A549 (cell line): Measurements from ENCODE around the gene LILRA1.

Source experiments
- CEBPB ChIP-seq, 2 experiments: fragments of >200 bp in 1 of 2; sonication (Bioruptor Twin) in 1 of 2; formaldehyde crosslinking in 1 of 2; IDR thresholded peaks; 2 replicates each; pipeline ENCODE4 v1.6.1; 2012 to 2016
- CHD2 ChIP-seq: fragments of 150-350 bp; IDR thresholded peaks from 2 replicates; pipeline ENCODE4 v1.6.1; 2014; ENCODE audit warnings: low read length; ENCODE audit not compliant: partially characterized antibody
- KDM5A ChIP-seq: fragments of 200-600 bp; sonication (generic); IDR thresholded peaks from 2 replicates; pipeline ENCODE4 v1.6.1; 2016; ENCODE audit warnings: antibody characterized with exemption, mild to moderate bottlenecking
- MAZ ChIP-seq: fragments of 150-350 bp; IDR thresholded peaks from 2 replicates; pipeline ENCODE4 v1.6.1; 2014; ENCODE audit warnings: antibody characterized with exemption, low read depth, low read length, borderline replicate concordance
- POLR2A ChIP-seq: IDR thresholded peaks from 2 replicates; pipeline ENCODE4 v1.6.1; 2012; ENCODE audit warnings: mild to moderate bottlenecking, low read length
- RFX5 ChIP-seq: fragments of 450-650 bp; IDR thresholded peaks from 2 replicates; pipeline ENCODE4 v1.7.1; 2014; ENCODE audit warnings: antibody characterized with exemption, mild to moderate bottlenecking, moderate library complexity
- TF ChIP-seq, protein P1 (sequence below): fragments of >200 bp; sonication (Bioruptor Twin); formaldehyde crosslinking; IDR thresholded peaks from 3 replicates; pipeline ENCODE4 v1.5.1; 2016

DNA sequence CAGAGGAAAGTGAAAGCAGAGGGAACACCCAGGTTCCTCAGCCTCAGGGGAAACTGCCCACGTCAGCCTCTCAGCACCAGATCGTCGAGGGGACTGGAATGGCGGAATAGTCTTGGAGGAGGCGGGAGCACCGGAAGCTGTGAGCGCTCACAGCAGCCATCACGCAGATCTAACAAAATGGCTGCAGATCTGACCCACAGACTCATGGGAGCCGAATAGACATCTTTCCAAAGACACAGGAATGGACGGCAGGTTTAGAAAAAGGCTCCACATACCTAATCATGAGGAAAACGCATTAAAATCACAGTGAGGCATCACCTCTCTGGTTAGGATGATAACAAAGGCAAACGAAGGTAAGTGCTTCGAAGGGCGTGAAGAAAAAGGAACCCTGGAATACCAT is 31.6 kb upstream of the LILRA1 start:
- no peak for TF ChIP-seq POLR2A
- TF ChIP-seq, protein P1, sequence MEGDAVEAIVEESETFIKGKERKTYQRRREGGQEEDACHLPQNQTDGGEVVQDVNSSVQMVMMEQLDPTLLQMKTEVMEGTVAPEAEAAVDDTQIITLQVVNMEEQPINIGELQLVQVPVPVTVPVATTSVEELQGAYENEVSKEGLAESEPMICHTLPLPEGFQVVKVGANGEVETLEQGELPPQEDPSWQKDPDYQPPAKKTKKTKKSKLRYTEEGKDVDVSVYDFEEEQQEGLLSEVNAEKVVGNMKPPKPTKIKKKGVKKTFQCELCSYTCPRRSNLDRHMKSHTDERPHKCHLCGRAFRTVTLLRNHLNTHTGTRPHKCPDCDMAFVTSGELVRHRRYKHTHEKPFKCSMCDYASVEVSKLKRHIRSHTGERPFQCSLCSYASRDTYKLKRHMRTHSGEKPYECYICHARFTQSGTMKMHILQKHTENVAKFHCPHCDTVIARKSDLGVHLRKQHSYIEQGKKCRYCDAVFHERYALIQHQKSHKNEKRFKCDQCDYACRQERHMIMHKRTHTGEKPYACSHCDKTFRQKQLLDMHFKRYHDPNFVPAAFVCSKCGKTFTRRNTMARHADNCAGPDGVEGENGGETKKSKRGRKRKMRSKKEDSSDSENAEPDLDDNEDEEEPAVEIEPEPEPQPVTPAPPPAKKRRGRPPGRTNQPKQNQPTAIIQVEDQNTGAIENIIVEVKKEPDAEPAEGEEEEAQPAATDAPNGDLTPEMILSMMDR = no peak
- TF ChIP-seq CHD2 = no peak
- TF ChIP-seq CEBPB (IDR thresholded peaks at IDR 0.05) = no peak
- no peak for TF ChIP-seq MAZ
- TF ChIP-seq RFX5 = no peak
- TF ChIP-seq KDM5A = no peak
